Neural cell (in vitro differentiated cells): ENCODE results near the gene PRKCZ. TPM values are rescaled to one million over a fixed set of nuclear protein-coding genes. Genes with fewer than 3 reads are reported as not detected.

Experiments used
- H2AFZ ChIP-seq: fragments of 200-600, 300-800 bp; sonication (generic), shearing (Covaris generic); 2 replicates; pipeline ENCODE4 v1.6.0; 2014; ENCODE audit warnings: low read depth, mild to moderate bottlenecking, antibody characterized with exemption, low read length, moderate library complexity
- H3F3A ChIP-seq: fragments of 200-600 bp; shearing (Covaris generic); 2 replicates; pipeline ENCODE4 v1.6.1; 2016; ENCODE audit warnings: mild to moderate bottlenecking, moderate library complexity, mixed read lengths, antibody characterized with exemption, low read length; ENCODE audit not compliant: insufficient read depth, poor library complexity, severe bottlenecking
- H3K27ac ChIP-seq: fragments of 200-600, 300-800 bp; sonication (generic), shearing (Covaris generic); 2 replicates; pipeline ENCODE4 v1.5.1; 2014; ENCODE audit warnings: mild to moderate bottlenecking, low read length, moderate library complexity
- H3K27me3 ChIP-seq: fragments of 300-800, 200-600 bp; sonication (generic), shearing (Covaris generic); 2 replicates; pipeline ENCODE4 v1.6.0; 2014; ENCODE audit warnings: mild to moderate bottlenecking, low read depth, low read length, moderate library complexity; ENCODE audit not compliant: insufficient read depth
- H3K36me3 ChIP-seq: fragments of 300-800, 200-600 bp; sonication (generic), shearing (Covaris generic); 2 replicates; pipeline ENCODE4 v1.5.1; 2014; ENCODE audit warnings: mild to moderate bottlenecking, antibody characterized with exemption, low read length, moderate library complexity; ENCODE audit not compliant: insufficient read depth
- H3K4me2 ChIP-seq: fragments of 300-800, 200-600 bp; sonication (generic), shearing (Covaris generic); 2 replicates; pipeline ENCODE4 v1.6.0; 2014; ENCODE audit warnings: mild to moderate bottlenecking, low read length
- H3K4me3 ChIP-seq: fragments of 300-800, 200-600 bp; sonication (generic), shearing (Covaris generic); 2 replicates; pipeline ENCODE4 v1.5.1; 2014; ENCODE audit warnings: mild to moderate bottlenecking, low read length, moderate library complexity
- H3K79me2 ChIP-seq: fragments of 200-600 bp; shearing (Covaris generic); replicated peaks from 2 replicates; pipeline ENCODE4 v1.6.0; 2014; ENCODE audit warnings: mild to moderate bottlenecking, low read length, moderate library complexity; ENCODE audit not compliant: insufficient read depth
- H3K9ac ChIP-seq: fragments of 300-800, 200-600 bp; sonication (generic), shearing (Covaris generic); 2 replicates; pipeline ENCODE4 v1.6.1; 2016; ENCODE audit warnings: mild to moderate bottlenecking, low read length, mixed read lengths
- H3K9me2 ChIP-seq: fragments of 200-600 bp; shearing (Covaris generic); 2 replicates; pipeline ENCODE4 v1.6.1; 2016; ENCODE audit warnings: mild to moderate bottlenecking, low read length, mixed read lengths; ENCODE audit not compliant: insufficient read depth
- H3K9me3 ChIP-seq: fragments of 200-600, 300-800 bp; sonication (generic), shearing (Covaris generic); 2 replicates; pipeline ENCODE4 v1.6.1; 2016; ENCODE audit warnings: mild to moderate bottlenecking, mixed run types, low read length, moderate library complexity, mixed read lengths
- H4K20me1 ChIP-seq: fragments of 200-600 bp; shearing (Covaris generic); 2 replicates; pipeline ENCODE4 v1.6.1; 2016; ENCODE audit warnings: mild to moderate bottlenecking, mixed run types; ENCODE audit not compliant: insufficient read depth
- CTCF ChIP-seq: fragments of 450-650 bp; IDR thresholded peaks from 2 replicates; pipeline ENCODE4 v1.5.1; 2014; ENCODE audit warnings: antibody characterized with exemption, mild to moderate bottlenecking, moderate library complexity; ENCODE audit not compliant: poor library complexity, severe bottlenecking
- EP300 ChIP-seq: fragments of 450-650 bp; conservative IDR thresholded peaks from 2 replicates; pipeline ENCODE4 v1.6.1; 2014; ENCODE audit warnings: antibody characterized with exemption, mild to moderate bottlenecking, moderate library complexity; ENCODE audit not compliant: poor library complexity, severe bottlenecking
- EZH2 ChIP-seq: fragments of 200-600, 300-800 bp; shearing (Covaris generic), sonication (generic); IDR thresholded peaks from 2 replicates; pipeline ENCODE4 v1.6.1; 2014; ENCODE audit warnings: antibody characterized with exemption, low read length, borderline replicate concordance, mild to moderate bottlenecking; ENCODE audit not compliant: insufficient read depth, poor library complexity, severe bottlenecking
- POLR2AphosphoS5 ChIP-seq: IDR thresholded peaks from 2 replicates; pipeline ENCODE4 v1.6.1; 2012
- RAD21 ChIP-seq: fragments of 450-650 bp; conservative IDR thresholded peaks from 2 replicates; pipeline ENCODE4 v1.6.1; 2014; ENCODE audit warnings: antibody characterized with exemption, mild to moderate bottlenecking, moderate library complexity
- REST ChIP-seq: IDR thresholded peaks from 2 replicates; pipeline ENCODE4 v1.6.1; 2012; ENCODE audit warnings: borderline replicate concordance
- SMC3 ChIP-seq: fragments of 450-650 bp; conservative IDR thresholded peaks from 2 replicates; pipeline ENCODE4 v1.6.1; 2014; ENCODE audit warnings: antibody characterized with exemption, mild to moderate bottlenecking, moderate library complexity; ENCODE audit not compliant: poor library complexity
- TAF1 ChIP-seq: IDR thresholded peaks from 2 replicates; pipeline ENCODE4 v1.6.1; 2012; ENCODE audit warnings: low read depth
- polyA plus RNA-seq: library from polyadenylated mRNA; depleted of rRNA; stranded (reverse); fragments of >200 nt; gene quantifications from 2 replicates; pipeline ENCODE4 v1.2.3, GENCODE V29; 2014

PRKCZ gene
- polyA plus RNA-seq, 1 donor from 2014 or later, result 54.9 TPM

GRCh38 chr1:2182376-2182775 lies 132.2 kb downstream of the PRKCZ start:
- H4K20me1 ChIP-seq, result no peaks in the 10 kb centered on the region
- no peak for TF ChIP-seq POLR2AphosphoS5
- TF ChIP-seq EP300, result no peak
- TF ChIP-seq EZH2, result no peak
- TF ChIP-seq CTCF, result no peak
- no peaks in the 10 kb centered on the region for H3K36me3 ChIP-seq
- H3K9me2 ChIP-seq, result no peaks in the 10 kb centered on the region
- no peaks in the 10 kb centered on the region for H3K9me3 ChIP-seq
- no peak overlapping the region for H3K27ac ChIP-seq
- no peaks in the 10 kb centered on the region for H3K79me2 ChIP-seq
- H3K4me2 ChIP-seq, result no peak overlapping the region
- no peak overlapping the region for H3K9ac ChIP-seq
- H2AFZ ChIP-seq, result no peak overlapping the region
- H3K4me3 ChIP-seq, result no peak overlapping the region
- H3K27me3 ChIP-seq, result no peaks in the 10 kb centered on the region
- no peaks in the 10 kb centered on the region for H3F3A ChIP-seq

DNA sequence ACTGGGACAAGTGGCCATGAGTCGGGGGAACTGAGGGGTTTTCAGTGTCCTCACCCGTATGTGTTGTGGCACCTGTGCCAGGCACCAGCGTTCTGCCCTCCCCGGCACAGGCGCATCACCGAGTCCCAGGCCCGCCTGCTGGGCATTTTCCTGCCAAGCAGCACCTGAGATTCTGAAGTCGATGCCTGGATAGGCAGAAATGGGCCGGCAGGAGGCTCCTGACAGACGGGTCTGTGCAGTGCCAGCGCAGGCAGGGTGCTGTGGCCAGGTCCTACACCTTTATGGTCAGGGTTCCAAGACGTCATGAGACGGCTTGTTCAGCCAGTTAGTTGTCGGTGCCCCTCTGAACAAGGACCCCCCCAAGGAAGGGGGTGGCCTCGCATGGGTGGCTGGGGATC lies 133.7 kb downstream of the PRKCZ start:
- Histone ChIP-seq H3K9me2 (no peaks in the 10 kb centered on the region), H3K9me3 (no peaks in the 10 kb centered on the region), H3K79me2 (no peaks in the 10 kb centered on the region), H3K4me2 (no peak overlapping the region), H2AFZ (no peak overlapping the region), H4K20me1 (no peaks in the 10 kb centered on the region), H3K27ac (no peak overlapping the region), H3K9ac (no peak overlapping the region), H3K27me3 (no peaks in the 10 kb centered on the region), H3K4me3 (no peak overlapping the region), H3F3A (no peaks in the 10 kb centered on the region), H3K36me3 (no peaks in the 10 kb centered on the region)
- TF ChIP-seq CTCF (no peak), SMC3 (no peak), TAF1 (no peak), EZH2 (no peak), POLR2AphosphoS5 (no peak), RAD21 (no peak), EP300 (no peak)

- Histone ChIP-seq H3K4me2 (no peak overlapping the region), H4K20me1 (no peaks in the 10 kb centered on the region), H2AFZ (no peak overlapping the region), H3K9me3 (no peaks in the 10 kb centered on the region), H3K9ac (no peak overlapping the region), H3K9me2 (no peaks in the 10 kb centered on the region), H3K27me3 (no peaks in the 10 kb centered on the region), H3K36me3 (no peaks in the 10 kb centered on the region), H3F3A (no peaks in the 10 kb centered on the region), H3K79me2 (no peaks in the 10 kb centered on the region), H3K27ac (no peak overlapping the region), H3K4me3 (no peak overlapping the region)
- TF ChIP-seq EZH2 (no peak), SMC3 (no peak), REST (no peak)
Measured at GRCh38 chr1:2184531-2184930, 134.3 kb downstream of the PRKCZ start.
